KBM-7 (cell line): ENCODE data around the gene TIGD1.

ENCODE experiments used
- DNase-seq: peaks from one replicate; pipeline ENCODE4 v3.0.0-alpha.2; 2015
- in situ Hi-C: fragments of 300-500 bp; cut with MboI; formaldehyde crosslinking; loops from 2 replicates; pipeline ENCODE4 v1.14.3; 2020; ENCODE audit warnings: low sequenced_read_pairs, low pct_unique_long_range_greater_than_20kb, mixed read lengths

Gene TIGD1

DNA sequence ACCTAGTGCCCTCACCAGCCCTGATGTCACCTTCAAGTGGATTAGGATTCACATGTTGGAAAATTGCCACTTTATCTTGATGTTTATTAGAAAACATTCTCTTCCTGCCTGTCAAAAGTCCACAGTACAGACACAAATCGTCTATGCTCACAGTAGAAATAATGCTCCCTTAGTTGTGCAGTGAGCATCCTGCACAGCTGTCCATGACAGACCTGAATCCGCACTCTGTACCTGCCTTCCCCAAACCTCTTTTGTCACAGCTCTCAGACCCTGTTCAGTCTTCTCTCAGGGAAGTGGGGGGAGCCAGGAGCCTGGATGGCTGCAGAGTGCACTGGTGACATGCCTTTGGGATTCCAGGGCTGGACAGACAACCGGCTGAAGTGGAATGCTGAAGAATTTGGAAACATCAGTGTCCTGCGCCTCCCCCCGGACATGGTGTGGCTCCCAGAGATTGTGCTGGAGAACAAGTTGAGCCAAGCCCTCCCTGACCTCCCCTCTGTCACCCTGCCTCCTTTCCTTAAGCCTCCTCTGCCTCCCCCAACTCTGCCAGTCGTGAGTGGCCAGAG, 22.4 kb downstream of the TIGD1 start:
- in situ Hi-C loops: no loop called here
- no peak for DNase-seq

DNA sequence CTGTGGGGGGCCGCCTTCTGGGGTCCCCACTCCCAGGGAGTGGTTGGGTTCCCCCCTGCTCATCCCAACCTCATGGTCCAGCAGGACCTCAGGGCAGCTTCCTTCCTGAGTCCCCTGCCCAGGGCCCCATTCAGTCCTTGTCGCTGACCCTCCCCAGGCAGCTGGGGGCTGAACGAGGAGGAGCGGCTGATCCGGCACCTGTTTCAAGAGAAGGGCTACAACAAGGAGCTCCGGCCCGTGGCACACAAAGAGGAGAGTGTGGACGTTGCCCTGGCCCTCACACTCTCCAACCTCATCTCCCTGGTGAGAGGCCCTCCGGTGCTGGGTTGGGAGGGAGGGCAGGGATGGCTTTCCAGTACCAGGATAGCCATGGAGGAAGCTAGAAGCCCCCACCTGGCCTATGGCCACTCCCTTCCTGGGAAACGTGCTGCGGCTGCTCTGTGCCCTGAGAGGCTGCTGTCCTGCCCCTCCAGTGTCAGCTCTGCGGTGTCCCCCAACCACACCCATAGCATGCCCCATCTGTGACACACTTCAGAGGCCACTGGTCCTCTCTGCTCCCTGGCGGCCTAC, 23.9 kb downstream of the TIGD1 start:
- no peak for DNase-seq
- in situ Hi-C loops: no loop called here

DNA sequence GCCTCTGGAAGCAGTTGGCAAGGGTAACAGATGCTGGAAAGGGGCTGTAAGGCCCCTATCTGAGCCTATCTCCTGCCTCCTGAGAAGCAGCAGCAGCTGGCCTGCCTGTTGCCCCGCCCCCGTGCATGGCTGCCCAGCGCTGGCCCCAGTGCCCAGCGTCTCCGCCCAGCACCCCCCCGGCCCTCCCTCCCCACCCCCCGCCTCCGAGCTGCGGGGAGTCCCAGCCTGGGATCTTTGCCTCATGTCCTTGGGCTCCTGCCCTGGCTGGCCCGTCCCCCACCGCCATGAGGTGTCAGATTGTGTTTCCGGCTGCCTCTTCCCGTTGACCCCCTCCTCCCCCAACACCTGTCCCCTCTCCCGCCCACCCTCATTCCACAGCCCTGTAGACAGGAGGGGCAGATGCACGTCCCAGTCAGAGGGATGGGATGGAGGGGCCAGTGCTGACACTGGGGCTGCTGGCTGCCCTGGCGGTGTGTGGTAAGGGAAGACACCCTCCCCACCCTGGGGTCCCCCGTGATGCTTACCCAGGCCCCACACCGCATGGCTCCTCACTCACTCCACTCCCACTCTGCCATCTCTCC, 24.5 kb downstream of the TIGD1 start, which contains the start of gene CHRND:
TSS of gene CHRND (plus strand) at position 370 of the 581 bp plus-strand sequence. CDS start at position 426, 56 bp downstream.
- DNase-seq: no peak
- in situ Hi-C loops: no loop called here

DNA sequence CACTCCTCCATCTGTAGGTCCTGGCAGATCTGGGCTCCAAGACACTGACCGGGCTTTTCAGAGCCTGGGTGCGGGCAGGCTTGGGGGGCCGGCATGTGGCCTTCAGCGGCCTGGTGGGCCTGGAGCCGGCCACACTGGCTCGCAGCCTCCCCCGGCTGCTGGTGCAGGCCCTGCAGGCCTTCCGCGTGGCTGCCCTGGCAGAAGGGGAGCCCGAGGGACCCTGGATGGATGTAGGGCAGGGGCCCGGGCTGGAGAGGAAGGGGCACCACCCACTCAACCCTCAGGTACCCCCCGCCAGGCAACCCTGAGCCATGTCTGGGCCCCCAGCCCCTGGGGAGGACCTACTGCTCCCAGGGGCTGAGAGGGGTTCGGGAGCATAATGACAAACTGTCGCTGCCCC, 25.2 kb downstream of the TIGD1 start:
- DNase-seq: no peak
- in situ Hi-C loops: no loop called here

DNA sequence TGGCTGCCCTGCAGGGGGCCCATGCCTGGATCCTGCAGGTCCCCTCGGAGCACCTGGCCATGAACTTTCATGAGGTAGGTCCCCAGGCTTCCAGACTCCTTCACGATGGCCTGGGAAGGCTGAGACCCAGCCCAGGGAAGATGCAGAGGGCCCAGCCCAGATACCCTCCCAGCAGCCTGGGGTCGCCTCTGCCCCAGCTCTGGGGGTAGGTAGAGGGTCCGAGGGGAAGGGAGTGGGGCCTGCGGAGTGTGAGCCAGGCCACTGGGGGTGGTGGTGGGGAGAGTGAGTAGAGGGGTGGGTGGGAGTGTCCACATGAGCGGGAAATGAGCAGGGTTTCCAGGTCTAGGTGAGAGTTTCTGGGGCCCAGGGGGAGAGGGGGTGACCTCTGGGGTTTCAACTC, 25.6 kb downstream of the TIGD1 start:
- DNase-seq: no peak
- in situ Hi-C loops: no loop called here

DNA sequence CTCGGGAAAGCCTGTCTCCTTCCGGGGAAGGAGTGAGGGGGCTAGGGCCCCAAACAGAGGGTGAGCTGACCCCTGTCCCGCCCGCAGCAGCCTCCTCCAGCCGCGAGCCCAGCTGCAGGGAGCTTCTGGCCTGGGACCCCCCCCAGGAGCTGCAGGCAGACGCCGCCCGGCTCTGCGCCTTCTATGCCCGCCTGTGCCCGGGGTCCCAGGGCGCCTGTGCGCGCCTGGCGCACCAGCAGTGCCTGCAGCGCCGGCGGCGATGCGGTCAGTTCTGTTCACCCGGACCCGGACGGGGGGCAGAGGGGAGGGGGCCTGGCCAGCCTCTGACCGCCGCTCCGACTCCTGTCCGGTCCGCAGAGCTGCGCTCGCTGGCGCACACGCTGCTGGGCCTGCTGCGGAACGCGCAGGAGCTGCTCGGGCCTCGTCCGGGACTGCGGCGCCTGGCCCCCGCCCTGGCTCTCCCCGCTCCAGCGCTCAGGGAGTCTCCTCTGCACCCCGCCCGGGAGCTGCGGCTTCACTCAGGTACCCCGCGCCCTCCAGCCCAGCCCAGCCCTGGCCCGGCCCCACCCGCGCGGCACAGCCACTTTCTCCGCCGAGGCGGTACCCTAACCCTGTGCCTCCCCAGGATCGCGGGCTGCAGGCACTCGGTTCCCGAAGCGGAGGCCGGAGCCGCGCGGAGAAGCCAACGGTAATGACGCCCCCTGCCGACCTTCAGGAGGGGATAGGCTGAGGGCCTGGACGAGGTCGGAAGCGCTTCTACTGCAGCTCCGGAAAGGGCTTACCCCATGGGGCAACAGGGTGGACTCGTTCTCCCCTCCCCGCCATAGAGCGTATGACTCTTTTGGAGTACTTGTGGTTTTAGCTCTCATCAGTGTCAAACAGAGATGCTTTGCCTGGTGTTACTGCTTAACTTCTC, 26.4 kb downstream of the TIGD1 start:
- in situ Hi-C loops: no loop called here
- DNase-seq: peak; percentile 75

DNA sequence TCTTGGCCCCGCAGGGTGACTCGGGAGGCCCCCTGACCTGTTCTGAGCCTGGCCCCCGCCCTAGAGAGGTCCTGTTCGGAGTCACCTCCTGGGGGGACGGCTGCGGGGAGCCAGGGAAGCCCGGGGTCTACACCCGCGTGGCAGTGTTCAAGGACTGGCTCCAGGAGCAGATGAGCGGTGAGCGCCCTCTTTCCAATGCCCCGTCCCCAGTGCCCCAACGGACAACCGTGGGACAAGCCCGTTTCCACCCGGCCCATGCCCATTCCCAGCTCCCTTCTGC, 27.0 kb downstream of the TIGD1 start:
- no peak for DNase-seq
- in situ Hi-C loops: no loop called here

DNA sequence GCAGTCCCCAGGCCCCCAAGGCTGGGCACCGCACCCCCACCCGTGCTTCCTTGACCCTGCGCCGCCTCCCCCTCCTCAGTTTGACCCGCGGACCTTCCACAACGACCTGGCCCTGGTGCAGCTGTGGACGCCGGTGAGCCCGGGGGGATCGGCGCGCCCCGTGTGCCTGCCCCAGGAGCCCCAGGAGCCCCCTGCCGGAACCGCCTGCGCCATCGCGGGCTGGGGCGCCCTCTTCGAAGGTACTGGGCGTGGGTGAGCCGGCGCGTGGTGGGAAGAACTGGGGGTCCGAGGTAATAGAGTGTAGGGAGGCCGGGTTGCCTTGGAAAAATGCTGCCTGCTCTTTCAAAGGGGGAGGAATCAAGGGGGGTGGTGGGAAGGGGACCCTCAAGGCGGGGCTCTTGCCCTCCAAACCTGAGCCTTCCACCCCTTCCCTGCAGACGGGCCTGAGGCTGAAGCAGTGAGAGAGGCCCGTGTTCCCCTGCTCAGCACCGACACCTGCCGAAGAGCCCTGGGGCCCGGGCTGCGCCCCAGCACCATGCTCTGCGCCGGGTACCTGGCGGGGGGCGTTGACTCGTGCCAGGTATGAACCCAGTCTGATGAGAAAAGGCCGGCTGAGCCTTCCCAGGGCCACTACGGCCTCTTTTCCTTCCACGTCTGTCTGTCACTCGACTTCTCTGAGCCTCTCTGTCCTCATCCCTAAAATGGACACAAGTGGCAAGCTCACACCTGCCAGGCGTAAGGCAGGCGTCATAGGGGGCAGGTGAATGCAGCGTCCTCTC, 27.5 kb downstream of the TIGD1 start:
- DNase-seq: no peak
- in situ Hi-C loops: no loop called here

DNA sequence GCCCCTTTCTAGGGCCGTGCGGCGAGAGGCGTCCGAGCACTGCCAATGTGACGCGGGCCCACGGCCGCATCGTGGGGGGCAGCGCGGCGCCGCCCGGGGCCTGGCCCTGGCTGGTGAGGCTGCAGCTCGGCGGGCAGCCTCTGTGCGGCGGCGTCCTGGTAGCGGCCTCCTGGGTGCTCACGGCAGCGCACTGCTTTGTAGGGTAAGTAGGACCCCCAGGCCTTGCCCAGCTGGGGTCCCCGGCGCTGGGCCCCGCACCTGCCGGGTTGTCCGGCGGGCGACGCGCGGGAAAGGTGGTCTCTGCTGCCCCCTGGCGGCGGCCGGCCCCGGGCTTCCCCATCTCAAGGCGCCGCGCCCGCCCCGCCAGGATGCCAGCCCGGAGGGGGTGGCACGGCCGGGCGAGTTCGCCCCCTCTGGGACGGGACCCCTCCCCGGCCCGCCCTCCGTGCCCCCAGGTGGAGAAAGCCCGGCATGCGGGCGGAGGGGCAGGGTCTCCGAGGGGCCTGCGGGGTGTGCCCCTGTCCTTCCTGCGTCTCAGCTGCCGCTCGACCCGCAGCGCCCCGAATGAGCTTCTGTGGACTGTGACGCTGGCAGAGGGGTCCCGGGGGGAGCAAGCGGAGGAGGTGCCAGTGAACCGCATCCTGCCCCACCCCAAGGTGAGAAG, 28.3 kb downstream of the TIGD1 start:
- in situ Hi-C loops: no loop called here
- DNase-seq: peak; percentile 43

DNA sequence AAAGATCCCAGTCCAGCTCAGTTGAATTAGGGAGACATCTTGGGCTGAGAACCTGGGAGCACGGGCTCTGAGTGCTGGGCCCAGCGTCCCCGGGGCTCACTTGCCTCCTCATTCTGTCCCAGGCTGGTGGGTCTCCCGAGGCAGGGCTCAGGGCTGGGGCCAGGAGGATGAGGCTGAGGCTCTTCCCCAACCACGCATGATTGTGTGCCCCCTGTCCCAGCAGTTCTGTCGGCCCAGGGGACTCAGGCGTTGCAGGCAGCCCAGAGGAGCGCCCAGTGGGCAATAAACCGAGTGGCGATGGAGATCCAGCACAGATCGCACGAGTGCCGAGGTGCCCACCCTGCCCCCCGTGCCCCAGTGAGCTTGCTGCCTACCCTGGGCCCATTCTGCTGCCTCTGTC, 29.3 kb downstream of the TIGD1 start:
- no peak for DNase-seq

DNA sequence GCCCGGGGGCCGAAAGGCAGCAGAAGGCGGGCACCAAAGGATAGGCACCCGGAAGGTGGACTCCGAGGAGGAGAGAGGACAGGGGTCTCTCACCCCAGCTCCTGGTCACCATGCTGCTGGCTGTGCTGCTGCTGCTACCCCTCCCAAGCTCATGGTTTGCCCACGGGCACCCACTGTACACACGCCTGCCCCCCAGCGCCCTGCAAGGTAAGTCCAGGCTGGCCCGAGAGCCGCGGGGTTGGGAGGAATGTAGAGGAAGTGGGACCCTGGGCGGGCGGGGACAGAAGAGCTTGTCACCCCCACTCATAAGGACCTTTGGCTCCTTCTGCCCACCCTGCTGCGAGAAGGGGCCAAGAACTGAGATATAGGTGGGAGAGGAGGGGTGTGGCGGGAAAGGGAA, 29.9 kb downstream of the TIGD1 start:
- no peak for DNase-seq
- in situ Hi-C loops: no loop called here

More for the DNA sequence above, 29.3 kb downstream of the TIGD1 start:
- in situ Hi-C loops: no loop called here

DNA sequence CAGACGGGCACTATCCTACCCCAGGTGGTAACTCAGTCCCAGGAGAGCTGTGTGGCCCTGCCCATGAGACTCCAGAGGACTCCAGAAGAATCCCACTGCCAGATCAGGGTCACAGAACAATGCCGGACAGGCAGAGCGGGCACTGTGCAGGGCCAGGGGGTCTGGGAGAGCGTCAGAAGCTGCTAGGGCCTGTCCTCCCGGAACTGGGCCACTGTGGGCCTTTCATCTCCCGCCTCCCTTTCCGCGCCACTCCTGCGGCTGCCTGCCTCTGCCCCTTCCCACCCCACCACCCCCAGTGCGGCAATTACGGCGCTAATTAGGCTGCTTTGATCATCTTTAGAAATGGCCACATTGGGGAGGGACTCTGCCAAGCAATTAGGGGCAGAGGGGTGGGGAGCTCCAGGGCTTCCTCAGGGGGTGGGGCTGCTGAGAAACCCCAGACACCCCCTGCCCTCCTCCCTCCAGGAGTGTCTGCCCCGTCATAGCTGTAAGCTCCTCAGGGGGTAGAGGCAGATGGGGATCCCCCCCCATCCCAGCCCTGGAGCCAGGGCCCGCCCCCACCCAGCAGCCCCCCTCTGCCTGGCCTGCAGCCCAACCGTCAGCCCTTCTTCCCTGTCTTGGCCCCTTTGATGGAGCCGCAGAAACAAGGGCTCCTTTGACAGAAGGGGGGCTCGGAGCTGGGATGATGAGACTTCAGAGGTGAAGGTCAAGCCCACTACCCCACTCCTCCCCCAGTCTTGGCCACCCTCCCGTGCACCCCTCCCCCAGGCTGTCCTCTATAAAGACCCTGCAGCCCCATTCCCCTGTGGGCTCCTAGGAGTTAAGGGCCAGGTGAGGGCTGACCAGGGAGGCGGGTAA, 30.5 kb downstream of the TIGD1 start, which contains the start of gene PRSS56:
TSS of gene PRSS56 (plus strand) at position 808 of the 858 bp plus-strand sequence. CDS start 211 bp downstream, outside the sequence.
- DNase-seq: no peak
- in situ Hi-C loops: no loop called here

DNA sequence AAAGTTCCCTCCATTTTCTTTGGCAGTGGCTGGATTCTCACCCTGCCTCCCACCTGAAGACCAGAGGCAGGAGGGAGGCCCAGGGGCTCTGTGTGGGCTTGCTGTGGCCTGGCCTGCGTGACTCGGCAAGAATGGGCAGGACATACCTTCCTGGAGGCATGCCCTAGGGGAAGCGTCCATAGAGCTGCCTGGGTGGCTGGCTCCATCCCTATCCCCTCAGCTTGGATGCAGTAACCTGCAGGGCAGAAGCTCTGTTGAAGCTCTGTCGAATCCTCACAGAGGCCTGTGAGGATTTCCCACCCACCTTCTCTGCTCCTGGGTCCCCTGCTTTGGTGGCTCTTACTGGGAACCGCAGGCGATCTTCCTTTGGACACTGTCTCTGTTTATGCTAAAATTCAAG, 31.5 kb downstream of the TIGD1 start:
- in situ Hi-C loops: no loop called here
- no peak for DNase-seq

DNA sequence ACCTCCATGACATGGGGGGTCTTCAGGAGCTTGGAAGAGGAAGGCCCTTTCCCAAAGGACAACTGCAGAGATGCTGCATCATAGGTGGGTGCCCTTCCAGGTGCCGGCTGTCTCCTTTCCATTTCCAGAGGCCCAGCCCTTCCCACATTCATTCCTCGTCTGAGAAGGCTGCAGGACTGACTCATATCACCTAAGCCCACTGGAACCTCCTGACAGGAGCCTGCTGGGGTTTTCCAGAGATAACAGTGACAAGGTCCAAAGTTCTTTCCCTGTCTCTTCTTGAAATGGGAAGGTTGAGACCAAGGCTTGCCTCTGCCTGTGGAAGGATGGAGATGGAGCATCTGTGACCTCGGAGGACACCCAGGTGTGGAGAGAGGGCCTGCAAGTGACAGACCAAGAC, 33.8 kb downstream of the TIGD1 start:
- no peak for DNase-seq
- in situ Hi-C loops: no loop called here

DNA sequence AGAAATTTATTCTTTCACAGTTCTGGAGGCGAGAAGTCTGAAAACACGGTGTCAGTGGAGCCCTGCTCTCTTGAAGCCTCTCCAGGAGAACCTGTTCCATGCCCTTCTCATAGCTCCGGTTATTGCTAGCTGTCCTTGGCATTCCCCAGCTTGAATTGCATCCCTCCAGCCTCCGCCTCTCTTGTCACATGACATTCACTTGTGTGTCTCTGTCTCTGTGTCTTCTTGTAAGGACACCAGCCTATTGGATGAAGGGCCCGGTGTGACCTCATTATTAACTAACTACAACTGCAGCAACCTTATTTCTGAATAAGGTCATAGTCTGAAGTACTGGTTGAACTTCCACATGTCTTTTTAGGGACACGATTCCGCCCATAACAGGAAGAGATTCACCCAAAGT, 34.7 kb downstream of the TIGD1 start:
- in situ Hi-C loops: no loop called here

DNA sequence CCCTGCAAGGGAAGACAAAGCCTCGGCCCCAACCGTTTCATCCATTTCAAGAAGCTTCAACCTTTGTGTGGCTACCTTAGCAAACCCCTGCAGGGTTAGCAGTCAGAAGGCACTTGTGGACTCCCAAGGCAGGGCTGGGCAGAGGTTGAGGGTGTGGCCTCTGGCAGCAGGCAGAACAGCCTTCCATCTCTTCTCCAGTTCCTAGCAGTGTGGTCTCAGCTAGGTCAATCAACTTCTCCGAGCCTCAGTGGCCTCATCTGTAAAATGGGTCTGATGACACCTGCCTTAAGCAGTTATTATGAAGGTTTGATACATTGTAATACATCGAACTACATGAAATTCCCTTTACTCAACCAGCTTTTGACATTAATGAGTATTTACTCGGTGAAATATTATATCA, 37.0 kb downstream of the TIGD1 start:
- no peak for DNase-seq
- in situ Hi-C loops: no loop called here

More for the DNA sequence above, 34.7 kb downstream of the TIGD1 start:
- no peak for DNase-seq

DNA sequence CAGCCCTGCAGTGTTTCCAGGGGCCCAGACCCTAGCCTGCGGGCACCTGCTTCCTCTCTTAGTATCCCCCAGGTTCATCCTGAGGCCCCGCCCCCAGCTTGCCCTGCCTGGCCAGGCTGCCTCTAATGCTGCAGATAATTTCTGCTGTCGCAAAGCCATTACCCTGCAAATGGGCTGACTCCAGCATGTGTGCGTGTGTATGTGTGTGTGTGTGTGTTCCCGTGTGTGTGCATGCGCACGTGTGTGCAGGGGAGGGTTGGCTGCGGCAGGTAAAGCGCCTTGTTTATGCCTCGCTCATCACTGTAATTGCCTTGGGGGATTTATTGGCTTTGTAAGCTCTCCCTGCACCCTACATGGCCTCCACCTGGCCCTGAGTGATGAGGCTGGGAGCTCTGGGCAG, 37.8 kb downstream of the TIGD1 start:
- DNase-seq: no peak
- in situ Hi-C loops: no loop called here

DNA sequence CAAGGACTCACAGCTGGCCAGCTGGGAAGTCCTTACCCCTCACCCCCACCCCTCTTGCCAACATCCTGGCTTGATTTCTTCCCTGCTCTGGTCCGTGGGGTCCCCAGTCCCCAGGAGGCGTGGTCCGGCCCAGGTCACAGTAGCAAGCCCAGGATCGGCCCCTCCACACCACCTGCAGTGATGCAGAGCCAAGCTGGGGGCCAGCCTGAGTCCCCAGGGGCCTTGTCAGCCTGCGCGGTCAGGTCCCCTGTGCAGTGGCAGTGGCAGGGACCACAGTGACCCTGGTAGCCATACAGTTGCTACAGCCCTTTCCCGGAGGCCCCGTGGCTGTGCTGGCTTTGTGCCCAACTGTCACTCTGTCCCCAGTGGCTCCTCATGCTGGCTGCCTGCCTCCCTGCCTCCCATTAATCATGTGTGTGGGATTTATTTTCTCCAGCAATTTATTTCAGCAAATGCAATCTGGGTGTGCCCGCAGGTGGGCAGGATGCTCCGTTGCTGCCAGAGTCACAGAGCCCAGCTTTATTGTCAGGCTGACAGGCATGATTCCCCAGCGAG, 38.9 kb downstream of the TIGD1 start:
- DNase-seq: no peak
- in situ Hi-C loops: no loop called here
